ENCODE measurements around the gene KRTAP24-1.

The KRTAP24-1 gene

DNA sequence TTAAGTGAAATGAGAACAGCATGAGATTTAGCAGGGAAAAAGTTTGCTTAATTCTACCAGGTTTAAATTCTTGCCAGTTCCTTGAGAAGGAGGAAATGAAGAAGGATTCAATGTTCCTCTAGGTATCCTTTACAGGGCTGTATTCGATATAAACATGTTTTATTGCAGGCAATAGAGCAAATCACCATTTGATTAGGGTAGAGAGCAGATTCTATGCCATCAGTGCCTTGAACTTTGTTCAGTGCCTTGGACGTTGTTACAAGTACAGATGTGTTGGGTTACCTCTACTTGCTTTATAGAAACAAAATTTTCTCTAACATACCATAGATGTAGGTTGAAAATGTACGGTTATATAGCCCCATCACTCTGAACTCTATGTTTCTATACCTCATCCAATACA is 48.7 kb downstream of the KRTAP24-1 start:
- no peak for DNase-seq (ENCODE audit: low spot score)

DNA sequence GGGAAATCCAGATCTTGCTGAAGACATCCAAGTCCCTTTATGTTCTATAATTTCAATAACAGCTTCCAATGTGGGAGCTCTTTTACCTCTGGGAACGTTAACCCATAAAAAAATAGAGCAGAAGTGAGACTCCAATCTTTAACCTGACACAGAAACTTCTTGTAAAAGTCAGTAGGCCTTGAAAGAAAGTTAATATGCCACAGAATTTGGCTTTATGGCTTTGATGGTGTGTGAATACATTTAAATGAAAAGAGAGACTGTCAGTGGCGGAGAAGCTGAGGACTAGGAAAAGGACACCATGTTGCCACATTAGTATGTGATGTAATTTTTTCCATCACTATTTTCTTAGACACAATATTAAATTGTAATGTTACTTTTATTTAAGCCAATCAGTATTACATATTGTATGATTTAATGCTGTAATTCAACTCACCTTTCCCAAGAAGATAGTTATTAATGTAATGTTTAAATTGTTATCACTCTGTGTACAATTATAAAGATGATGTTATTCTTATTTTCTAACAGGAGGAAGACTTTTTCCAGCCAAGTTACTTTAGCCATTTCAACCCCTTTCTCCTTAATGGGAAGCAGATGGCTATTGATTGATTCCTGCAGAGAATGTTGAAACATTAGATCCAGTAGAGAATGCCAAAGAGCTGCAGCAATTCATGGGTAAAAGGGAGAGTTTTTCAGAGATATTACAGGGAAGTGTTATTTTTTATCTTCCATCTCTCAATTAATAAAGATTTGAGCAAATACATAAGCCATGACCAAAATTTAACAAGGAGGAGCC is 49.3 kb downstream of the KRTAP24-1 start:
- DNase-seq (ENCODE audit: low spot score), result no peak

DNA sequence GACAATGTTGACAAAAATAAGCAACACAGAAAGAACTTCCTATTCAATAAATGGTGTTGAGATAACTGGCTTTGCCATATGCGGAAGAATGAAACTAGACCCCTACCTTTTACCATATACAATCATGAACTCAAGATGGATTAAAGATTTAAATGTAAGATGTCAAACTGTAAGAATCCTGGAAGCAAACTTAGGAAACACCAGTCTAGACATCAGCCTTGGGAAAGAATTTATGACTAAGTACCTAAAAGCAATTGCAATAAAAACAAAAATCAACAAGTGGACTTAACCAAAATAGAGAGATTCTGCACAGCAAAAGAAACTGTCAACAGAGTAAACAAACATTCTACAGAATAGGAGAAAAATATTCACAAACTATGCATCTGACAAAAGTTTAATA is 50.7 kb downstream of the KRTAP24-1 start:
- no peak for DNase-seq (ENCODE audit: low spot score)
